GM21737 (cell line): ENCODE data around the gene PCDHGB1.
"Not testable (repeated sequence)": the region's sequence is repeated elsewhere in the genome, so short reads cannot be mapped to it uniquely, and the experiment has no call there.

Source experiments
- ATAC-seq: cut with Tn5 transposase; IDR thresholded peaks from one replicate; pipeline ENCODE4 v1.9.1; 2021; ENCODE audit warnings: mild to moderate bottlenecking, moderate library complexity; ENCODE audit not compliant: unreplicated experiment

PCDHGB1 gene

GRCh38 chr5:141345327-141345726 is 4.6 kb upstream of the PCDHGB1 start:
- no peak for ATAC-seq

DNA sequence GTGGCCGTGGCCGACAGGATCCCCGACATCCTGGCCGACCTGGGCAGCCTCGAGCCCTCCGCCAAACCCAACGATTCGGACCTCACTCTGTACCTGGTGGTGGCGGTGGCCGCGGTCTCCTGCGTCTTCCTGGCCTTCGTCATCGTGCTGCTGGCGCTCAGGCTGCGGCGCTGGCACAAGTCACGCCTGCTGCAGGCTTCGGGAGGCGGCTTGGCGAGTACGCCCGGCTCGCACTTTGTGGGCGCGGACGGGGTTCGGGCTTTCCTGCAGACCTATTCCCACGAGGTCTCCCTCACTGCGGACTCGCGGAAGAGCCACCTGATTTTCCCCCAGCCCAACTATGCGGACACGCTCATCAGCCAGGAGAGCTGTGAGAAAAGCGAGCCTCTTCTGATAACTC is 3.9 kb upstream of the PCDHGB1 start:
- not testable (repeated sequence) for ATAC-seq

- ATAC-seq, result no peak
These were observed 1.7 kb downstream of the PCDHGB1 start for GRCh38 chr5:141351591-141351990.

- ATAC-seq, result no peak
These were observed 5.1 kb downstream of the PCDHGB1 start, which contains the start of gene PCDHGA4 for GRCh38 chr5:141354900-141355469. Gene PCDHGA4 (plus strand): TSS chr5:141355021. CDS start chr5:141355108, 87 bp downstream.

DNA sequence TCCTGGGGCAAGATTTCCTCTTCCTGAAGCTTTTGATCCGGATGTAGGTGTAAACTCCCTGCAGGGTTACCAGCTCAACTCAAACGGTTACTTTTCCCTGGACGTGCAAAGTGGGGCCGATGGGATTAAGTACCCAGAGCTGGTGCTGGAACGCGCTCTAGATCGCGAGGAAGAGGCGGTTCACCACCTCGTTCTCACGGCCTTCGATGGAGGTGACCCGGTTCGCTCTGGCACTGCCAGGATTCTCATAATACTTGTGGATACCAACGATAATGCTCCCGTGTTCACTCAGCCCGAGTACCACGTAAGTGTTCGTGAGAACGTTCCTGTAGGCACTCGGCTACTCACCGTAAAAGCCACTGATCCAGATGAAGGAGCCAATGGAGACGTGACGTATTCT is 5.7 kb downstream of the PCDHGB1 start:
- no peak for ATAC-seq

GRCh38 chr5:141356133-141356532 is 6.2 kb downstream of the PCDHGB1 start:
- ATAC-seq, result no peak

DNA sequence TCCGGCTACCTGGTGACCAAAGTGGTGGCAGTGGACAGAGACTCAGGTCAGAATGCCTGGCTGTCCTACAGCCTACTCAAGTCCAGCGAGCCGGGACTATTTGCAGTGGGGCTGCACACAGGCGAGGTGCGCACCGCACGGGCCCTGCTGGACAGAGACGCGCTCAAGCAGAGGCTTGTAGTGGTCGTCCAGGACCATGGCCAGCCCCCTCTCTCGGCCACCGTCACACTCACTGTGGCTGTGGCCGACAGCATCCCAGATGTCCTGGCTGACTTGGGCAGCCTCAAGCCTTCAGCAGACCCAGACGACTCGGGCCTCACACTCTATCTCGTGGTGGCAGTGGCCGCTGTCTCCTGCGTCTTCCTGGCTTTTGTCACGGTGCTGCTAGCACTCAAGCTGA is 7.1 kb downstream of the PCDHGB1 start:
- no peak for ATAC-seq

DNA sequence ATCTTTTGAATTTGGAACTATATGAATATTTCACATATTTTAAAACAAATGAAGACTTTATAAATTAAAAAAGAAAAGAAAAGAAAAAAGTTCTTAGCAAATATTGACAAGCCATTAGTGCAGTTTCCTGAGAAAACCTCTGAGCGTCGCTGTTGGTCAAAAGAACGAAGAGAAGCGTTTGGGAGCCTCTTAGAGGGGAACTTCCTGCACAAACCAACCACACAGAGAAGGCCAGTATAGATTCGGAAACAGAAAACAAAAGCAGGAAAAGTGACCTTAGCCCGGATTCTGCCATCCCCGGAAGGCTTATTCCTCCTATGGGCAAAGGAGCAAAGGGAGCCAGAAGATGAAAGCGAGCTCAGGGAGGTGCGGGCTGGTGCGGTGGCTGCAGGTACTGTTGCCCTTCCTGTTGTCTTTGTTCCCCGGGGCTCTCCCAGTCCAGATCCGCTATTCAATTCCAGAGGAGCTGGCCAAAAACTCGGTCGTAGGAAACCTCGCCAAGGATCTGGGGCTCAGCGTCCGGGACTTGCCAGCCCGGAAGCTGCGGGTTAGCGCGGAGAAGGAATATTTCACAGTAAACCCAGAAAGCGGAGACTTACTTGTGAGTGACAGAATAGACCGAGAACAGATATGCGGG is 10.0 kb downstream of the PCDHGB1 start, which contains the start of gene PCDHGB2:
TSS of gene PCDHGB2 (plus strand) at position 205 of the 637 bp plus-strand sequence. CDS start at position 347, 142 bp downstream.
- no peak for ATAC-seq

DNA sequence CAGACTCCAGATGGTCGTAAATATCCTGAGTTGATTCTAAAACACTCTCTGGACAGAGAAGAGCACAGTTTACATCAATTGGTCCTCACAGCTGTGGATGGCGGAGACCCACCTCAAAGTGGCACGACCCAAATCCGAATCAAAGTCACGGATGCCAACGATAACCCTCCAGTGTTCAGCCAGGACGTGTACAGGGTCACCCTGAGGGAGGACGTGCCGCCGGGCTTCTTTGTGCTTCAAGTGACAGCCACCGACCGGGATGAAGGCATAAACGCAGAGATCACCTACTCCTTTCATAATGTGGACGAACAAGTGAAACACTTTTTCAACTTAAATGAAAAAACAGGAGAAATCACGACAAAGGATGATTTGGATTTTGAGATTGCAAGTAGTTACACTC is 10.8 kb downstream of the PCDHGB1 start:
- no peak for ATAC-seq

DNA sequence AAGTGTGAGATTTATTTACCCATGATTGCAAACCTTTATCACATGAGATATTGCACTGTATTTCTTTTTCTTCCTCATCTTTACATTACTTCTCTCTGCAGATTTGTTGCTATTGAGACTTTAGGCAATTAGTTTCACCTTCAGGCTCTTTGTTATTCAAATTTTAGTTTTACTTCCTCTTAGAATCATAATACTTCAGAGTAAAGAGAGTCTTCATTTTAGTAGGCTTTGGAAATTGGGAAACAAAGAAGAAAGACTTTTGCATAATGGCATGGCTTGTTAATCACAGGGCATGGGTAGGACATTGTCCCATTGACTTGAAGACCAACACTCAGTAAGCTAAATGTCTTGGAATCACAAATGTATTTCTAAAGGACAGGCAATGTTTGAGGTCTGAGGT is 12.8 kb downstream of the PCDHGB1 start:
- ATAC-seq, result no peak

- no peak for ATAC-seq
These were observed 14.2 kb downstream of the PCDHGB1 start, which contains the start of gene PCDHGA5 for GRCh38 chr5:141363952-141364660. Gene PCDHGA5 (plus strand): TSS chr5:141364162. CDS start chr5:141364331, 169 bp downstream.

- ATAC-seq, result no peak
These were observed 16.4 kb downstream of the PCDHGB1 start for GRCh38 chr5:141366016-141366896.

- ATAC-seq, result peak; percentile 69
These were observed 20.3 kb downstream of the PCDHGB1 start, which contains the start of gene PCDHGB3 for GRCh38 chr5:141369994-141370848. Gene PCDHGB3 (plus strand): TSS chr5:141370242. CDS start chr5:141370395, 153 bp downstream.

- ATAC-seq, result no peak
These were observed 21.9 kb downstream of the PCDHGB1 start for GRCh38 chr5:141371572-141372475.

- no peak for ATAC-seq
These were observed 23.9 kb downstream of the PCDHGB1 start, which contains the start of gene PCDHGA6 for GRCh38 chr5:141373673-141374317. Gene PCDHGA6 (plus strand): TSS chr5:141373891. CDS start chr5:141374084, 193 bp downstream.

DNA sequence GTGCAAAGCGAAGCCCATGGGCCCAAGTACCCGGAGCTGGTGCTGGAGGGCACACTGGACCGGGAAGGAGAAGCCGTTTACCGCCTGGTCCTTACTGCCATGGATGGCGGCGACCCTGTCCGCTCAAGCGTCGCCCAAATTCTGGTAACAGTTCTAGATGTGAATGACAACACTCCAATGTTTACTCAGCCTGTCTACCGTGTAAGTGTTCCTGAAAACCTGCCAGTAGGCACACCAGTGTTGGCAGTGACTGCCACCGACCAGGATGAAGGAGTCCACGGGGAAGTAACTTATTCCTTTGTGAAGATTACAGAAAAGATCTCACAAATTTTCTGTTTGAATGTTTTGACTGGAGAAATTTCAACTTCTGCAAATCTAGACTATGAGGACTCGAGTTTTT is 24.7 kb downstream of the PCDHGB1 start:
- no peak for ATAC-seq

GRCh38 chr5:141375444-141376155 is 25.7 kb downstream of the PCDHGB1 start:
- ATAC-seq, result not testable (repeated sequence)
